Glutamatergic neuron (in vitro differentiated cells): Measurements from ENCODE around the gene SPACA5B. TPM values are rescaled to one million over a fixed set of nuclear protein-coding genes. Genes with fewer than 3 reads are reported as not detected.
"Not testable (repeated sequence)": the region's sequence is repeated elsewhere in the genome, so short reads cannot be mapped to it uniquely, and the experiment has no call there.

Experiments used
- DNase-seq: peaks from one replicate; pipeline ENCODE4 v3.0.0; 2022
- H3K27ac Mint-ChIP-seq: one replicate; pipeline ENCODE4 v1.8.0; 2020; ENCODE audit warnings: mild to moderate bottlenecking, mixed read lengths, inconsistent platforms; ENCODE audit not compliant: unreplicated experiment
- H3K27me3 Mint-ChIP-seq: one replicate; pipeline ENCODE4 v1.8.0; 2020; ENCODE audit warnings: mild to moderate bottlenecking, moderate library complexity, mixed read lengths, inconsistent platforms; ENCODE audit not compliant: unreplicated experiment
- H3K36me3 Mint-ChIP-seq: one replicate; pipeline ENCODE4 v1.8.0; 2020; ENCODE audit warnings: mild to moderate bottlenecking, mixed read lengths, inconsistent platforms; ENCODE audit not compliant: unreplicated experiment
- H3K4me1 Mint-ChIP-seq: one replicate; pipeline ENCODE4 v1.8.0; 2020; ENCODE audit warnings: mild to moderate bottlenecking, low read depth, mixed read lengths, inconsistent platforms; ENCODE audit not compliant: unreplicated experiment
- H3K4me3 Mint-ChIP-seq: one replicate; pipeline ENCODE4 v1.8.0; 2020; ENCODE audit warnings: mild to moderate bottlenecking, mixed read lengths, inconsistent platforms; ENCODE audit not compliant: unreplicated experiment
- H3K9me3 Mint-ChIP-seq: one replicate; pipeline ENCODE4 v1.8.0; 2020; ENCODE audit warnings: mild to moderate bottlenecking, moderate library complexity, mixed read lengths, inconsistent platforms; ENCODE audit not compliant: unreplicated experiment
- long read RNA-seq: library from polyadenylated mRNA; unstranded; transcript quantifications from one replicate; pipeline ENCODE4 v2.0.0, GENCODE V29; 2020; ENCODE audit not compliant: unreplicated experiment
- total RNA-seq: library from RNA; stranded (reverse); fragmentation: NEBNext Ultra II Directional; extraction: Animal tissue kit (Norgen Biotek cat#: 25700); gene quantifications from one replicate; pipeline ENCODE4 v1.2.1, GENCODE V29; 2021; ENCODE audit not compliant: unreplicated experiment
- TF ChIP-seq, protein P1 (sequence below): fragments of 200-600 bp; sonication (generic); IDR thresholded peaks from one replicate; pipeline ENCODE4 v1.5.0; 2021; ENCODE audit not compliant: partially characterized antibody, unreplicated experiment

The SPACA5B gene
- not detected for total RNA-seq
- long read RNA-seq, result 0 reads

DNA sequence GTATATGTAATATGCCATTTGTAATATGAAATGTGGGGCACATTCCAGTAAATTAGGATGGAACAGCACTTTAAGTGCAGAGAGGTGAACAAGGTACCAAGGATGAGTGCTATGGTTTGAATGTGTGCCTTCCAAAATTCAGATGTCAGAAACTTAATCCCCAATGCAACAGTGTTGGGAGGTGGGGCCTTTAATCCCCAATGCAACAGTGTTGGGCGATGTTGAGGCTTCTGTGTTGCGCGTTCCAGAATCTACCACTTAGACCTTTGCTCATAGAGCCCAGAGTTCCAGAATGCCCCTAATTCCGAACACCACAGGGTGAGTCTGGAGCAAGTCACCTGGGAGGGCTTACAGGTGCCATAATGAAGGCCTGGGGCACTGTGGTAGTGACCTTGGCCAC, at the start of gene SPACA5B:
TSS of gene SPACA5B (plus strand) at position 301 of the 400 bp plus-strand sequence. CDS start at position 363, 62 bp downstream.
- H3K4me3 Mint-ChIP-seq, H3K27ac Mint-ChIP-seq, H3K27me3 Mint-ChIP-seq, H3K36me3 Mint-ChIP-seq, H3K9me3 Mint-ChIP-seq, H3K4me1 Mint-ChIP-seq, DNase-seq: not testable (repeated sequence)

DNA sequence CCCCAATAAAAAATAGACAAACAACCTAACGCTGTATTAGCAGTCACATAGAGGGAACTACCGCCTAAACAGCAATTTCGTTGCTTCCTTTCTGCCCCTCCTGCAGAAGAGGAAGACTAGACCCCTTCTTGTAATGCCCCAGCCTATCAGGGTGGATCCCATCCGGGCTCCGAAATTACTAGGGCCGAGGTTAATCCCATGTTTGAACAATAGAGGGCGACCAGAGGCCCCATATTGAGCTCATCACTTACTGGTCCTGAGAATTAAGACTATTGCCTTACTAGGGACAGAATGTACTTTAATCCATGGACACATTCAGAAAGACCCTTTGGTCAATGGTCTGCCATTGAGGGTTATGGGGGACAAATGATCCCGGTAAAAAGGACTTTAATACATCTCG, 47.2 kb upstream of the SPACA5B start:
- no peaks in the 10 kb centered on the region for H3K27me3 Mint-ChIP-seq
- H3K4me1 Mint-ChIP-seq, result peaks cover 4% of the 10 kb centered on the region
- peak; percentile 39 for DNase-seq
- no peaks in the 10 kb centered on the region for H3K9me3 Mint-ChIP-seq
- no peak overlapping the region for H3K4me3 Mint-ChIP-seq
- no peak overlapping the region for H3K27ac Mint-ChIP-seq
- no peaks in the 10 kb centered on the region for H3K36me3 Mint-ChIP-seq
- TF ChIP-seq, protein P1, sequence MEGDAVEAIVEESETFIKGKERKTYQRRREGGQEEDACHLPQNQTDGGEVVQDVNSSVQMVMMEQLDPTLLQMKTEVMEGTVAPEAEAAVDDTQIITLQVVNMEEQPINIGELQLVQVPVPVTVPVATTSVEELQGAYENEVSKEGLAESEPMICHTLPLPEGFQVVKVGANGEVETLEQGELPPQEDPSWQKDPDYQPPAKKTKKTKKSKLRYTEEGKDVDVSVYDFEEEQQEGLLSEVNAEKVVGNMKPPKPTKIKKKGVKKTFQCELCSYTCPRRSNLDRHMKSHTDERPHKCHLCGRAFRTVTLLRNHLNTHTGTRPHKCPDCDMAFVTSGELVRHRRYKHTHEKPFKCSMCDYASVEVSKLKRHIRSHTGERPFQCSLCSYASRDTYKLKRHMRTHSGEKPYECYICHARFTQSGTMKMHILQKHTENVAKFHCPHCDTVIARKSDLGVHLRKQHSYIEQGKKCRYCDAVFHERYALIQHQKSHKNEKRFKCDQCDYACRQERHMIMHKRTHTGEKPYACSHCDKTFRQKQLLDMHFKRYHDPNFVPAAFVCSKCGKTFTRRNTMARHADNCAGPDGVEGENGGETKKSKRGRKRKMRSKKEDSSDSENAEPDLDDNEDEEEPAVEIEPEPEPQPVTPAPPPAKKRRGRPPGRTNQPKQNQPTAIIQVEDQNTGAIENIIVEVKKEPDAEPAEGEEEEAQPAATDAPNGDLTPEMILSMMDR, result peak; percentile 61

DNA sequence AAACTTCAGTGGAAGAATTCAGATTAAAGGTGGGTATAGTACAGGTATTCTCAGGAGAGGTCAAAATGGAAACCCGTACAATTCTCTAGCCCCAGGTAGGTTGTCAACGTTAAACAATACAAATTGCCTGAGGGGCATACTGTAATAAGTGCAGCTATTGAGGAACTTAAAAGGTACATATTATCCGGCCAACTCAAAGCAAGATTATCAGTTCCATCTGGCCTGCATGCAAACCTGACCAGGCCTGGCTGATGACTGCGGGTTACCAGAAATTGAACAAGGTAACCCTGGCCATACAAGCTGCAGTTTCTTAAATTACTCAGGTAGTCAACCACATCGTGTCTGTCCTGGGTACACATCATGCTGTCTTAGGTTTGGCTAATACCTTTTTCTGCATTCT, 46.7 kb upstream of the SPACA5B start:
- peaks cover 4% of the 10 kb centered on the region for H3K4me1 Mint-ChIP-seq

DNA sequence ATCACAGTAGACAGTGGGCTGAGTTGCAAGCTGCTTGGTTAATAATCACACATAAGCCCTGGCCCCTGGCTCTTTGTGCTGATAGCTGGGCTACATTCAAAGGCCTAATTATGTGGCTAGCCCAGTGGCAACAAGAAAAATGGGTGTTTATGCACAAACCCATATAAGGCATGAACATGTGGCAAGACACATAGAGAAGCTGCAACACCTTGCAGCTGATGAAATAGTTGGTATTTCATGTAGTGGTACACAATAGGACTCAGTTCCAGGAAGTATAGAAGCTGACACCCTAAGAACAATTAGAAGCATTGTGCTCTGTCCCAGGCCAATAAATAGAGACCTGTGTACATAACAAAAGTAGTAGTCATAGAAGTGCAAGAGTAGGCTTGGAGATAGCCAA, 44.3 kb upstream of the SPACA5B start:
- peaks cover 2% of the 10 kb centered on the region for H3K27me3 Mint-ChIP-seq
- peaks cover 1% of the 10 kb centered on the region for H3K9me3 Mint-ChIP-seq

More for the DNA sequence above, 46.7 kb upstream of the SPACA5B start:
- no peak for DNase-seq
- no peak overlapping the region for H3K27ac Mint-ChIP-seq
- no peaks in the 10 kb centered on the region for H3K36me3 Mint-ChIP-seq
- TF ChIP-seq, protein P1, result no peak
- no peak overlapping the region for H3K4me3 Mint-ChIP-seq
- no peaks in the 10 kb centered on the region for H3K9me3 Mint-ChIP-seq
- no peaks in the 10 kb centered on the region for H3K27me3 Mint-ChIP-seq

DNA sequence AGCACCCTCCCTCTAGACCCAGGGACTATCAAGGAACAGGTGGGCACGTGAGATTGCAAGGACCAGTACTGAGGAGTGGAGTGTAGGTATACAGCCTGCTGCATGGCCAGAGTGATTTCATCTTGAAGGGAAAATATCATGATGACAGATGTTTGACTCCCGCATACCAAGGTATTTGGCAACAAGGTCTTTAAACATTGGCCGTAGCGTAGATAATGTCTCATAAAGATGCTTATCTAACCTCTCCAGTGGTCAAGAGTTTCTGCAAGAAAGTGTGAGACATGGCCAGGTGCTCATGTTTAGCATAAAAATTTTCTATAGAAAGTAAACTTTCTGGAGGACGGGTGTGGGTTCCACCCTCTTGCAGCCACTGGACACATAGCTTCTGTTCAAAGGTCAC, 40.3 kb upstream of the SPACA5B start:
- Mint-ChIP-seq H3K4me1 (peaks cover 7% of the 10 kb centered on the region), H3K4me3 (no peak overlapping the region), H3K27me3 (peaks cover 2% of the 10 kb centered on the region), H3K27ac (no peak overlapping the region), H3K9me3 (peaks cover 1% of the 10 kb centered on the region), H3K36me3 (no peaks in the 10 kb centered on the region)
- TF ChIP-seq, protein P1, result no peak
- no peak for DNase-seq

More for the DNA sequence above, 44.3 kb upstream of the SPACA5B start:
- H3K4me1 Mint-ChIP-seq, result peaks cover 4% of the 10 kb centered on the region
- no peaks in the 10 kb centered on the region for H3K36me3 Mint-ChIP-seq
- H3K27ac Mint-ChIP-seq, result no peak overlapping the region
- no peak overlapping the region for H3K4me3 Mint-ChIP-seq
- TF ChIP-seq, protein P1, result no peak
- DNase-seq, result no peak

DNA sequence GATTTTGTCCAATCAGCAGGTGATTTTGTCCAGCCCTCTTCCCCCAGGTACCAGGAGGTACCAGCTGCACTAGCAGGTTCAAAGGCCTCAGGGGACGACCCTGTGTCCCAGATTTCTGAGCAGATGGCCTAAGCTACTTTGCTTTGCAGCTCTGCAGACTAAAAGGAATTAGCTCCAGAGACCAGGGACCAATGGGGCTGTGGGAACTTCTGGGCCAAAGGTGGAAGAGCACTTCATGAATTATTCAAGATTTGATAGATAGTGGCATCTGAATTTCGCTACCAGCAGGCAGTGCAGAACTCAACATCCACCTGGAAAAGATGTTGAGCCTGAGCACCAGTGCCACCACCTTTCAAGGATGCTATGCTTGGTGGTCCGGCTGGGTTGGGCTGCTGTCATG, 37.9 kb upstream of the SPACA5B start:
- H3K27ac Mint-ChIP-seq, result peak overlapping the region; percentile 68
- H3K9me3 Mint-ChIP-seq, H3K27me3 Mint-ChIP-seq, H3K4me3 Mint-ChIP-seq, H3K4me1 Mint-ChIP-seq, H3K36me3 Mint-ChIP-seq: not testable (repeated sequence)
- DNase-seq, result peak; percentile 16
